HCT116 (cell line): ENCODE data around the gene GPR32. TPM values are rescaled to one million over a fixed set of nuclear protein-coding genes. Genes with fewer than 3 reads are reported as not detected.

Source experiments
- ATAC-seq: fragments of 200-7000 bp; cut with Tn5 transposase; 2 replicates; pipeline ENCODE4 v1.9.1; 2020; ENCODE audit warnings: mild to moderate bottlenecking, moderate library complexity
- BruUV-seq: library from RNA; stranded (reverse); fragments of 400-500 nt; replicated peaks from 2 replicates; lab custom pipeline; 2021; lab: Mats Ljungman, UMichigan
- CTCF ChIA-PET: fragments of 300-600 bp; sonication (Branson Sonifier 250); formaldehyde crosslinking; loops from one replicate; lab custom pipeline; 2021; ENCODE audit warnings: antibody characterized with exemption; lab: Charles Lee
- POLR2A ChIA-PET: fragments of 300-600, 350-600 bp; sonication (Branson Sonifier 250); formaldehyde crosslinking; loops from one replicate; lab custom pipeline; 2021; ENCODE audit warnings: antibody characterized with exemption; lab: Charles Lee
- RAD21 ChIA-PET, 2 experiments: fragments of 300-600 bp; sonication (Branson Sonifier 250); formaldehyde crosslinking; loops; one replicate each; lab custom pipeline; 2023; ENCODE audit warnings: low total read pairs in 2 of 2; ENCODE audit not compliant: uncharacterized antibody in 2 of 2, unreplicated experiment in 2 of 2, low non-redundant PET in 1 of 2; lab: Charles Lee
- DNase-seq: peaks from one replicate; pipeline ENCODE4 v3.0.0-alpha.2; 2010; ENCODE audit warnings: low read depth, low spot score
- H2AFZ ChIP-seq: fragments of 200-600 bp; shearing (Covaris generic), sonication (generic); 2 replicates; pipeline ENCODE4 v1.6.1; 2017; ENCODE audit warnings: low read depth, mixed run types, mixed read lengths, antibody characterized with exemption, low read length; ENCODE audit not compliant: poor library complexity, severe bottlenecking
- H3K27ac ChIP-seq: 2 replicates; pipeline ENCODE4 v1.5.1; 2012; ENCODE audit warnings: low read depth, low read length
- H3K27me3 ChIP-seq: fragments of 200-600 bp; sonication (generic); 2 replicates; pipeline ENCODE4 v1.6.1; 2016; ENCODE audit warnings: mixed run types, low read length, mixed read lengths; ENCODE audit not compliant: insufficient read depth
- H3K36me3 ChIP-seq, 2 experiments: fragments of 200-500 bp in 1 of 2; fragments of 200-600 bp in 1 of 2; sonication (Bioruptor generic) in 1 of 2; sonication (generic) in 1 of 2; 2 replicates each; pipeline versions ENCODE4 v1.5.1 to v1.6.1; 2014 to 2016; ENCODE audit warnings: low read length in 2 of 2, inconsistent platforms in 1 of 2, mixed read lengths in 1 of 2, mixed run types in 1 of 2; ENCODE audit not compliant: insufficient read depth in 2 of 2, control insufficient read depth in 1 of 2
- H3K4me1 ChIP-seq, 2 experiments: fragments of 200-600 bp in 1 of 2; sonication (generic) in 1 of 2; 2 replicates each; pipeline versions ENCODE4 v1.5.1 to v1.6.1; 2012 to 2017; ENCODE audit warnings: low read length in 2 of 2, inconsistent platforms in 1 of 2, mild to moderate bottlenecking in 1 of 2, mixed read lengths in 1 of 2, mixed run types in 1 of 2, moderate library complexity in 1 of 2; ENCODE audit not compliant: insufficient read depth in 2 of 2, control insufficient read depth in 1 of 2
- H3K4me2 ChIP-seq: fragments of 200-600 bp; sonication (generic); 2 replicates; pipeline ENCODE4 v1.6.1; 2017; ENCODE audit warnings: mixed run types, low read length, mixed read lengths
- H3K4me3 ChIP-seq, 2 experiments: fragments of 200-600 bp in 1 of 2; sonication (generic) in 1 of 2; replicated peaks in 1 of 2; 2 replicates each; pipeline ENCODE4 v1.5.1; 2011 to 2016; ENCODE audit warnings: low read length in 2 of 2, control low read depth in 1 of 2, low read depth in 1 of 2, mild to moderate bottlenecking in 1 of 2, mixed read lengths in 1 of 2, mixed run types in 1 of 2
- H3K79me2 ChIP-seq: fragments of 200-600 bp; sonication (generic); 2 replicates; pipeline ENCODE4 v1.6.1; 2017; ENCODE audit warnings: mild to moderate bottlenecking, mixed run types, low read length, moderate library complexity, mixed read lengths; ENCODE audit not compliant: insufficient read depth
- H3K9ac ChIP-seq: fragments of 200-600 bp; sonication (generic); 2 replicates; pipeline ENCODE4 v1.6.1; 2016; ENCODE audit warnings: low read length, mixed read lengths
- H3K9me2 ChIP-seq: fragments of 200-600 bp; sonication (generic), shearing (Covaris generic); 2 replicates; pipeline ENCODE4 v1.6.1; 2017; ENCODE audit warnings: mixed run types, mild to moderate bottlenecking, moderate library complexity; ENCODE audit not compliant: insufficient read depth
- H3K9me3 ChIP-seq, 2 experiments: fragments of 200-500 bp in 1 of 2; fragments of 200-600 bp in 1 of 2; sonication (Bioruptor generic) in 1 of 2; sonication (generic) in 1 of 2; 2 replicates each; pipeline ENCODE4 v1.6.1; 2014 to 2017; ENCODE audit warnings: low read length in 2 of 2, mixed read lengths in 2 of 2, inconsistent platforms in 1 of 2, low read depth in 1 of 2, mild to moderate bottlenecking in 1 of 2, mixed run types in 1 of 2, moderate library complexity in 1 of 2; ENCODE audit not compliant: control insufficient read depth in 1 of 2, insufficient read depth in 1 of 2
- H4K20me1 ChIP-seq: fragments of 200-600 bp; sonication (generic), shearing (Covaris generic); 2 replicates; pipeline ENCODE4 v1.6.1; 2017; ENCODE audit warnings: mixed run types, mild to moderate bottlenecking, moderate library complexity; ENCODE audit not compliant: insufficient read depth
- ATF3 ChIP-seq: IDR thresholded peaks from 2 replicates; pipeline ENCODE4 v1.6.1; 2012
- CBX3 ChIP-seq: IDR thresholded peaks from 2 replicates; pipeline ENCODE4 v1.6.1; 2012; ENCODE audit warnings: low read depth
- CEBPB ChIP-seq: IDR thresholded peaks from 2 replicates; pipeline ENCODE4 v1.6.1; 2012; ENCODE audit warnings: low read depth
- CTCF ChIP-seq, 3 experiments: fragments of 200-600 bp in 1 of 3; sonication (generic) in 1 of 3; IDR thresholded peaks in 2 of 3; conservative IDR thresholded peaks in 1 of 3; 2 replicates each; pipeline ENCODE4 v1.5.1; 2012 to 2017; ENCODE audit warnings: low read depth in 2 of 3, low read length in 2 of 3, antibody characterized with exemption in 1 of 3, borderline replicate concordance in 1 of 3, control low read depth in 1 of 3, mild to moderate bottlenecking in 1 of 3, mixed read lengths in 1 of 3, mixed run types in 1 of 3, moderate library complexity in 1 of 3; ENCODE audit not compliant: insufficient read depth in 1 of 3
- EGR1 ChIP-seq: IDR thresholded peaks from 2 replicates; pipeline ENCODE4 v1.6.1; 2012; ENCODE audit warnings: low read depth
- ELF1 ChIP-seq: IDR thresholded peaks from 2 replicates; pipeline ENCODE4 v1.6.1; 2012; ENCODE audit warnings: low read depth, borderline replicate concordance
- EZH2phosphoT487 ChIP-seq: fragments of 200-600 bp; IDR thresholded peaks from 2 replicates; pipeline ENCODE4 v1.6.1; 2018; ENCODE audit warnings: antibody characterized with exemption, borderline replicate concordance
- MAX ChIP-seq: IDR thresholded peaks from 2 replicates; pipeline ENCODE4 v1.6.1; 2012
- POLR2A ChIP-seq: IDR thresholded peaks from 2 replicates; pipeline ENCODE4 v1.7.0; 2011; ENCODE audit warnings: borderline replicate concordance; ENCODE audit not compliant: insufficient read depth, insufficient read length; ENCODE audit errors: extremely low read depth
- POLR2AphosphoS5 ChIP-seq: IDR thresholded peaks from 2 replicates; pipeline ENCODE4 v1.6.1; 2011; ENCODE audit warnings: mild to moderate bottlenecking, low read depth, low read length, moderate library complexity
- RAD21 ChIP-seq: IDR thresholded peaks from 2 replicates; pipeline ENCODE4 v1.6.1; 2012; ENCODE audit warnings: low read depth, mild to moderate bottlenecking
- SIN3A ChIP-seq: IDR thresholded peaks from 2 replicates; pipeline ENCODE4 v1.6.1; 2012; ENCODE audit warnings: low read depth
- SP1 ChIP-seq: IDR thresholded peaks from 2 replicates; pipeline ENCODE4 v1.6.1; 2012; ENCODE audit warnings: low read depth
- SRF ChIP-seq: IDR thresholded peaks from 2 replicates; pipeline ENCODE4 v1.6.1; 2012; ENCODE audit warnings: low read depth
- ZNF274 ChIP-seq: fragments of 200-500 bp; sonication (Bioruptor generic); IDR thresholded peaks from 2 replicates; pipeline ENCODE4 v1.6.1; 2014; ENCODE audit warnings: mild to moderate bottlenecking, low read depth, low read length, inconsistent platforms
- intact Hi-C: fragments of 100-400 bp; cut with micrococcal nuclease; formaldehyde crosslinking; loops from 2 replicates; pipeline ENCODE4 v1.10.0; 2022
- total RNA-seq: library from RNA; stranded (reverse); gene quantifications from one replicate; pipeline ENCODE4 v1.2.1, GENCODE V29; 2021; ENCODE audit not compliant: unreplicated experiment
- TF ChIP-seq, protein P1 (sequence below): IDR thresholded peaks from 2 replicates; pipeline ENCODE4 v1.6.1; 2011; ENCODE audit warnings: mild to moderate bottlenecking, low read length, moderate library complexity; ENCODE audit not compliant: insufficient replicate concordance; ENCODE audit errors: extremely low read depth
- TF ChIP-seq, protein P2 (sequence below): IDR thresholded peaks from 2 replicates; pipeline ENCODE4 v1.6.1; 2012; ENCODE audit warnings: low read depth

GPR32 gene
- total RNA-seq, 1 experiment from 2014 or later, result not detected

- peaks cover 14 to 38% of the 10 kb centered on the region in 2 experiments for H3K4me1 ChIP-seq
- H3K79me2 ChIP-seq, result peaks cover 49% of the 10 kb centered on the region
- no peak overlapping the region for H2AFZ ChIP-seq
- no peak overlapping the region for H3K4me2 ChIP-seq
- no peak overlapping the region; the same call in 1 of the 2 replicates for H3K27ac ChIP-seq
- POLR2A ChIA-PET, result interaction anchor here (1.2 to 3.5 kb wide), 3 partner anchors 7 to 221 kb away, joined by 3 to 19 read pairs (median 4); no protein-coding TSS in a partner anchor
- no TSS peak for BruUV-seq
- intact Hi-C loops, result no loop called here
- H3K9me3 ChIP-seq, result no peaks in the 10 kb centered on the region
- CTCF ChIA-PET, result interaction anchor here (0.6 to 1.0 kb wide), 2 partner anchors 125 to 299 kb away, joined by 3 to 4 read pairs; no protein-coding TSS in a partner anchor
- H3K4me3 ChIP-seq, result no peak overlapping the region
- H3K27me3 ChIP-seq, result no peaks in the 10 kb centered on the region
- no peak overlapping the region for H3K9ac ChIP-seq
- RAD21 ChIA-PET, result no interaction called here
- ATAC-seq (no peak), DNase-seq (no peak)
- H3K36me3 ChIP-seq, result peaks cover 41 to 50% of the 10 kb centered on the region in 2 experiments
- TF ChIP-seq EZH2phosphoT487 (no peak), CEBPB (no peak), CBX3 (no peak), ELF1 (no peak), RAD21 (no peak), POLR2A (no peak), ATF3 (no peak), SIN3A (no peak), ZNF274 (no peak), SP1 (no peak), POLR2AphosphoS5 (no peak; the same call in 1 of the 2 replicates), SRF (no peak), CTCF (IDR thresholded peaks at IDR 0.05 in 2 of 3, conservative IDR thresholded peaks at IDR 0.05 in 1 of 3; ENCODE audit: borderline replicate concordance in 1 of 3, insufficient read depth in 1 of 3, low read depth in 2 of 3, low read length in 2 of 3) (no peak), MAX (no peak), EGR1 (no peak)
- TF ChIP-seq, protein P1, sequence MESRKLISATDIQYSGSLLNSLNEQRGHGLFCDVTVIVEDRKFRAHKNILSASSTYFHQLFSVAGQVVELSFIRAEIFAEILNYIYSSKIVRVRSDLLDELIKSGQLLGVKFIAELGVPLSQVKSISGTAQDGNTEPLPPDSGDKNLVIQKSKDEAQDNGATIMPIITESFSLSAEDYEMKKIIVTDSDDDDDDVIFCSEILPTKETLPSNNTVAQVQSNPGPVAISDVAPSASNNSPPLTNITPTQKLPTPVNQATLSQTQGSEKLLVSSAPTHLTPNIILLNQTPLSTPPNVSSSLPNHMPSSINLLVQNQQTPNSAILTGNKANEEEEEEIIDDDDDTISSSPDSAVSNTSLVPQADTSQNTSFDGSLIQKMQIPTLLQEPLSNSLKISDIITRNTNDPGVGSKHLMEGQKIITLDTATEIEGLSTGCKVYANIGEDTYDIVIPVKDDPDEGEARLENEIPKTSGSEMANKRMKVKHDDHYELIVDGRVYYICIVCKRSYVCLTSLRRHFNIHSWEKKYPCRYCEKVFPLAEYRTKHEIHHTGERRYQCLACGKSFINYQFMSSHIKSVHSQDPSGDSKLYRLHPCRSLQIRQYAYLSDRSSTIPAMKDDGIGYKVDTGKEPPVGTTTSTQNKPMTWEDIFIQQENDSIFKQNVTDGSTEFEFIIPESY, result no peak
- TF ChIP-seq, protein P2, sequence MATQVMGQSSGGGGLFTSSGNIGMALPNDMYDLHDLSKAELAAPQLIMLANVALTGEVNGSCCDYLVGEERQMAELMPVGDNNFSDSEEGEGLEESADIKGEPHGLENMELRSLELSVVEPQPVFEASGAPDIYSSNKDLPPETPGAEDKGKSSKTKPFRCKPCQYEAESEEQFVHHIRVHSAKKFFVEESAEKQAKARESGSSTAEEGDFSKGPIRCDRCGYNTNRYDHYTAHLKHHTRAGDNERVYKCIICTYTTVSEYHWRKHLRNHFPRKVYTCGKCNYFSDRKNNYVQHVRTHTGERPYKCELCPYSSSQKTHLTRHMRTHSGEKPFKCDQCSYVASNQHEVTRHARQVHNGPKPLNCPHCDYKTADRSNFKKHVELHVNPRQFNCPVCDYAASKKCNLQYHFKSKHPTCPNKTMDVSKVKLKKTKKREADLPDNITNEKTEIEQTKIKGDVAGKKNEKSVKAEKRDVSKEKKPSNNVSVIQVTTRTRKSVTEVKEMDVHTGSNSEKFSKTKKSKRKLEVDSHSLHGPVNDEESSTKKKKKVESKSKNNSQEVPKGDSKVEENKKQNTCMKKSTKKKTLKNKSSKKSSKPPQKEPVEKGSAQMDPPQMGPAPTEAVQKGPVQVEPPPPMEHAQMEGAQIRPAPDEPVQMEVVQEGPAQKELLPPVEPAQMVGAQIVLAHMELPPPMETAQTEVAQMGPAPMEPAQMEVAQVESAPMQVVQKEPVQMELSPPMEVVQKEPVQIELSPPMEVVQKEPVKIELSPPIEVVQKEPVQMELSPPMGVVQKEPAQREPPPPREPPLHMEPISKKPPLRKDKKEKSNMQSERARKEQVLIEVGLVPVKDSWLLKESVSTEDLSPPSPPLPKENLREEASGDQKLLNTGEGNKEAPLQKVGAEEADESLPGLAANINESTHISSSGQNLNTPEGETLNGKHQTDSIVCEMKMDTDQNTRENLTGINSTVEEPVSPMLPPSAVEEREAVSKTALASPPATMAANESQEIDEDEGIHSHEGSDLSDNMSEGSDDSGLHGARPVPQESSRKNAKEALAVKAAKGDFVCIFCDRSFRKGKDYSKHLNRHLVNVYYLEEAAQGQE, result no peak
- H4K20me1 ChIP-seq, result peaks cover 54% of the 10 kb centered on the region; the same call in 1 of the 2 replicates
- H3K9me2 ChIP-seq, result no peaks in the 10 kb centered on the region
Measured at GRCh38 chr19:50797429-50797780, 27.1 kb downstream of the GPR32 start.
